K562 (cell line): Measurements from ENCODE around the gene TMEM121B. TPM values are rescaled to one million over a fixed set of nuclear protein-coding genes. Genes with fewer than 3 reads are reported as not detected.

Source experiments
- ATAC-seq: fragments of 200-7000 bp; cut with Tn5 transposase; 3 replicates; pipeline ENCODE4 v1.9.1; 2020; ENCODE audit warnings: moderate library complexity
- BruUV-seq: library from RNA; stranded (reverse); fragments of 400-500 nt; replicated peaks from 2 replicates; lab custom pipeline; 2021; lab: Mats Ljungman, UMichigan
- CTCF ChIA-PET: fragments of 300-600 bp; formaldehyde crosslinking; extraction: SDS; loops from one replicate; lab custom pipeline; 2021; ENCODE audit warnings: low intra/inter-chr PET ratio; lab: Yijun Ruan, JAX
- POLR2A ChIA-PET: fragments of 300-600, 350-650 bp; sonication (Branson Sonifier 250); formaldehyde crosslinking; extraction: SDS; loops from one replicate; lab custom pipeline; 2021; ENCODE audit warnings: antibody characterized with exemption, inconsistent platforms; lab: Yijun Ruan, JAX
- DNase-seq, 4 experiments: peaks; one replicate each; pipeline versions ENCODE4 v3.0.0 to v3.0.0-alpha.2; 2011 to 2018; ENCODE audit warnings: low spot score in 3 of 4, mixed read lengths in 3 of 4; ENCODE audit errors: extremely low read depth in 1 of 4
- FAIRE-seq: peaks from 2 replicates; lab custom pipeline; 2011; peaks lifted over from hg19 to GRCh38; lab: Jason Lieb, UNC
- H2AFZ ChIP-seq: 2 replicates; pipeline ENCODE4 v1.6.0; 2011; ENCODE audit warnings: low read depth, low read length, control low read depth, inconsistent platforms
- H3K27ac ChIP-seq: fragments of 200-600 bp; 3 replicates; pipeline ENCODE4 v1.8.0; 2011; ENCODE audit warnings: low read depth, mild to moderate bottlenecking, control low read depth, inconsistent platforms, low read length, moderate library complexity, mixed read lengths; ENCODE audit errors: extremely low read depth
- H3K27me3 ChIP-seq, 2 experiments: fragments of 300-600 bp in 1 of 2; 2 replicates in 1 of 2; 3 replicates in 1 of 2; pipeline versions ENCODE4 v1.6.0 to v1.8.0; 2011; ENCODE audit warnings: inconsistent platforms in 2 of 2, low read length in 2 of 2, mild to moderate bottlenecking in 1 of 2, mixed read lengths in 1 of 2, moderate library complexity in 1 of 2; ENCODE audit not compliant: control insufficient read depth in 2 of 2, insufficient read depth in 2 of 2
- H3K36me3 ChIP-seq: fragments of 300-600 bp; 3 replicates; pipeline ENCODE4 v1.8.0; 2011; ENCODE audit warnings: mild to moderate bottlenecking, low read length, inconsistent platforms; ENCODE audit not compliant: control insufficient read depth, insufficient read depth
- H3K4me1 ChIP-seq, 2 experiments: fragments of 200-600 bp in 1 of 2; replicated peaks in 1 of 2; 2 replicates in 1 of 2; 3 replicates in 1 of 2; pipeline versions ENCODE4 v1.5.1 to v1.8.0; 2011; ENCODE audit warnings: inconsistent platforms in 2 of 2, low read length in 2 of 2, mild to moderate bottlenecking in 1 of 2, mixed read lengths in 1 of 2, moderate library complexity in 1 of 2; ENCODE audit not compliant: control insufficient read depth in 2 of 2, insufficient read depth in 2 of 2
- H3K4me2 ChIP-seq: 2 replicates; pipeline ENCODE4 v1.6.1; 2011; ENCODE audit warnings: low read length, control low read depth, inconsistent platforms, mixed read lengths; ENCODE audit not compliant: insufficient read depth
- H3K4me3 ChIP-seq: fragments of 200-600 bp; sonication (generic), shearing (Covaris generic); 2 replicates; pipeline ENCODE4 v1.5.1; 2016; ENCODE audit warnings: control low read depth, inconsistent platforms
- H3K79me2 ChIP-seq: fragments of 200-600 bp; 3 replicates; pipeline ENCODE4 v1.8.0; 2011; ENCODE audit warnings: low read length, inconsistent platforms; ENCODE audit not compliant: control insufficient read depth, insufficient read depth
- H3K9ac ChIP-seq, 2 experiments: 2 replicates each; pipeline versions ENCODE4 v1.6.0 to v1.6.1; 2011; ENCODE audit warnings: low read depth in 2 of 2, low read length in 2 of 2, control low read depth in 1 of 2, inconsistent platforms in 1 of 2, mild to moderate bottlenecking in 1 of 2, mixed read lengths in 1 of 2; ENCODE audit not compliant: insufficient read depth in 1 of 2
- H3K9me1 ChIP-seq: one replicate; pipeline ENCODE4 v1.6.0; 2011; ENCODE audit warnings: inconsistent platforms, mild to moderate bottlenecking, low read length, moderate library complexity; ENCODE audit not compliant: control insufficient read depth, insufficient read depth
- H3K9me3 ChIP-seq: replicated peaks from 2 replicates; pipeline ENCODE4 v1.5.1; 2011; ENCODE audit warnings: low read depth, low read length, inconsistent platforms; ENCODE audit not compliant: control insufficient read depth, insufficient read depth
- H4K20me1 ChIP-seq: replicated peaks from 2 replicates; pipeline ENCODE4 v1.6.1; 2011; ENCODE audit warnings: low read length, inconsistent platforms, mixed read lengths; ENCODE audit not compliant: control insufficient read depth, insufficient read depth
- ATF7 ChIP-seq: fragments of 450-650 bp; IDR thresholded peaks from 2 replicates; pipeline ENCODE4 v1.7.1; 2014; ENCODE audit warnings: mild to moderate bottlenecking, moderate library complexity
- FOS ChIP-seq: IDR thresholded peaks from 3 replicates; pipeline ENCODE4 v1.6.1; 2011; ENCODE audit not compliant: insufficient read length; ENCODE audit errors: extremely low read depth
- GTF2A2 ChIP-seq: IDR thresholded peaks from 2 replicates; pipeline ENCODE4 v1.6.1; 2016; ENCODE audit warnings: mild to moderate bottlenecking, missing genetic modification characterization, missing compliant biosample characterization
- HDAC1 ChIP-seq, 2 experiments: fragments of 450-650 bp; IDR thresholded peaks; 2 replicates each; pipeline ENCODE4 v1.6.1; 2016 to 2017; ENCODE audit warnings: inconsistent platforms in 1 of 2, mild to moderate bottlenecking in 1 of 2, moderate library complexity in 1 of 2
- HSF4 ChIP-seq: fragments of 250-450 bp; sonication (Bioruptor Pico); IDR thresholded peaks from 2 replicates; pipeline ENCODE4 v2.1.2; 2022; ENCODE audit warnings: mild to moderate bottlenecking, moderate library complexity, borderline replicate concordance
- MEF2D ChIP-seq: conservative IDR thresholded peaks from 2 replicates; pipeline ENCODE4 v1.6.1; 2016; ENCODE audit warnings: low read depth, missing genetic modification characterization, missing compliant biosample characterization
- MITF ChIP-seq: IDR thresholded peaks from 2 replicates; pipeline ENCODE4 v1.6.1; 2014; ENCODE audit warnings: antibody characterized with exemption
- NR2F6 ChIP-seq: fragments of 450-650 bp; formaldehyde crosslinking; IDR thresholded peaks from 2 replicates; pipeline ENCODE4 v1.4.0; 2020; ENCODE audit warnings: mild to moderate bottlenecking
- PHF20 ChIP-seq: fragments of 450-650 bp; IDR thresholded peaks from 2 replicates; pipeline ENCODE4 v1.6.1; 2018; ENCODE audit not compliant: partially characterized antibody
- SMAD4 ChIP-seq: fragments of 250-450 bp; sonication (Bioruptor Pico); conservative IDR thresholded peaks from 2 replicates; pipeline ENCODE4 v1.8.0; 2021; ENCODE audit warnings: inconsistent platforms, mild to moderate bottlenecking, moderate library complexity
- ZNF512 ChIP-seq: IDR thresholded peaks from 2 replicates; pipeline ENCODE4 v1.6.1; 2016; ENCODE audit warnings: missing genetic modification characterization, missing compliant biosample characterization
- ZNF79 ChIP-seq: fragments of 250-450 bp; sonication (Bioruptor Pico); IDR thresholded peaks from 2 replicates; pipeline ENCODE4 v1.4.0; 2020; ENCODE audit warnings: low read depth, mild to moderate bottlenecking, moderate library complexity
- WGBS: fragments of 100-300 bp; shearing (Covaris generic); methylation state at CpG from one replicate; pipeline ENCODE4 v1.1.6; 2016; ENCODE audit warnings: low coverage, mixed read lengths; ENCODE audit not compliant: insufficient coverage; ENCODE audit errors: missing lambda C conversion rate; 5-methylcytosine and 5-hydroxymethylcytosine counted together
- in situ Hi-C: fragments of 300-500 bp; cut with MboI; formaldehyde crosslinking; loops from 4 replicates; pipeline ENCODE4 v1.15.0; 2018; ENCODE audit warnings: inconsistent platforms, mixed read lengths
- intact Hi-C: fragments of 100-400 bp; cut with micrococcal nuclease; formaldehyde crosslinking; loops from 2 replicates; pipeline ENCODE4 v1.14.2; 2022
- polyA plus RNA-seq, 8 experiments: library from polyadenylated mRNA; depleted of rRNA in 4 of 8; stranded (reverse) in 5 of 8; unstranded in 3 of 8; fragments of >200 nt; fragmentation: Nextera tagmentation in 2 of 8; fragmentation: Illumina TruSeq in 1 of 8; extraction: Ambion mirVana in 2 of 8; extraction: Trizol in 1 of 8; gene quantifications; 2 replicates each; pipeline versions ENCODE4 v1.2.1 to v1.2.3, GENCODE V29; 2011 to 2014; ENCODE audit warnings: inconsistent platforms in 1 of 8, missing spikeins in 1 of 8
- total RNA-seq, 7 experiments: library from RNA; depleted of rRNA in 6 of 7; stranded (reverse); fragments of >200 nt in 6 of 7; fragmentation: Illumina TruSeq in 2 of 7; extraction: Trizol in 2 of 7; gene quantifications; 2 replicates each; pipeline versions ENCODE4 v1.2.1 to v1.2.3, GENCODE V29; 2011 to 2021; ENCODE audit warnings: low replicate concordance in 1 of 7

The TMEM121B gene
- total and polyA plus RNA-seq, 9 of the 15 experiments (the other 6 are each of a cell fraction or from before 2014, with no cell fraction given) = 0.03 to 0.07 (median 0.03) TPM; not detected in 6

GRCh38 chr22:17074648-17075002 is 46.5 kb downstream of the TMEM121B start (continued):
- TF ChIP-seq MITF = no peak
- TF ChIP-seq MEF2D (tag) = no peak
- TF ChIP-seq ZNF512 (tag) = no peak

GRCh38 chr22:17072877-17073276 is 48.3 kb downstream of the TMEM121B start:
- FAIRE-seq = no peak
- Histone ChIP-seq H3K4me1 (peaks cover 0 to 4% of the 10 kb centered on the region in 2 experiments; a peak in 1 of 5 replicates), H3K4me3 (no peak overlapping the region), H3K27me3 (no peaks in the 10 kb centered on the region), H3K27ac (no peak overlapping the region), H3K9ac (no peak overlapping the region), H2AFZ (no peak overlapping the region), H3K4me2 (no peak overlapping the region), H3K9me1 (no peaks in the 10 kb centered on the region), H4K20me1 (0 out of 2 replicates have a peak, but pooled peaks cover 3% of the 10 kb centered on the region), H3K9me3 (no peaks in the 10 kb centered on the region), H3K79me2 (no peaks in the 10 kb centered on the region), H3K36me3 (no peaks in the 10 kb centered on the region)
- BruUV-seq = no TSS peak
- TF ChIP-seq GTF2A2 (tag) (no peak), ATF7 (no peak), ZNF79 (CRISPR knock-in tag) (no peak), HSF4 (CRISPR knock-in tag) (no peak), NR2F6 (CRISPR knock-in tag) (no peak), PHF20 (no peak), FOS (no peak), HDAC1 (IDR thresholded peaks at IDR 0.05) (no peak), SMAD4 (CRISPR knock-in tag) (no peak)
- ATAC-seq = no peak
- in situ Hi-C loops = loop anchor here (5.0 kb wide), 1 partner anchor 429 kb away; no protein-coding TSS in a partner anchor
- CTCF ChIA-PET = interaction anchor here (0.6 kb wide), 1 partner anchor 99 kb away, joined by 7 read pairs; no protein-coding TSS in a partner anchor
- DNase-seq = no peak
- POLR2A ChIA-PET = no interaction called here
- intact Hi-C loops = no loop called here
- 0% methylated on average over 1 of the region's 1 CpG for WGBS
